HCT116 (cell line): ENCODE results near the gene GNAI1. TPM values are rescaled to one million over a fixed set of nuclear protein-coding genes. Genes with fewer than 3 reads are reported as not detected.
A peak's percentile ranks its signal among the peaks of the same experiment; 100 is the strongest.

Experiments
- ATAC-seq: fragments of 200-7000 bp; cut with Tn5 transposase; 2 replicates; pipeline ENCODE4 v1.9.1; 2020; ENCODE audit warnings: mild to moderate bottlenecking, moderate library complexity
- BruUV-seq: library from RNA; stranded (reverse); fragments of 400-500 nt; replicated peaks from 2 replicates; lab custom pipeline; 2021; lab: Mats Ljungman, UMichigan
- CTCF ChIA-PET: fragments of 300-600 bp; sonication (Branson Sonifier 250); formaldehyde crosslinking; loops from one replicate; lab custom pipeline; 2021; ENCODE audit warnings: antibody characterized with exemption; lab: Charles Lee
- POLR2A ChIA-PET: fragments of 300-600, 350-600 bp; sonication (Branson Sonifier 250); formaldehyde crosslinking; loops from one replicate; lab custom pipeline; 2021; ENCODE audit warnings: antibody characterized with exemption; lab: Charles Lee
- RAD21 ChIA-PET, 2 experiments: fragments of 300-600 bp; sonication (Branson Sonifier 250); formaldehyde crosslinking; loops; one replicate each; lab custom pipeline; 2023; ENCODE audit warnings: low total read pairs in 2 of 2; ENCODE audit not compliant: uncharacterized antibody in 2 of 2, unreplicated experiment in 2 of 2, low non-redundant PET in 1 of 2; lab: Charles Lee
- DNase-seq: peaks from one replicate; pipeline ENCODE4 v3.0.0-alpha.2; 2010; ENCODE audit warnings: low read depth, low spot score
- H2AFZ ChIP-seq: fragments of 200-600 bp; shearing (Covaris generic), sonication (generic); 2 replicates; pipeline ENCODE4 v1.6.1; 2017; ENCODE audit warnings: low read depth, mixed run types, mixed read lengths, antibody characterized with exemption, low read length; ENCODE audit not compliant: poor library complexity, severe bottlenecking
- H3K27ac ChIP-seq: 2 replicates; pipeline ENCODE4 v1.5.1; 2012; ENCODE audit warnings: low read depth, low read length
- H3K27me3 ChIP-seq: fragments of 200-600 bp; sonication (generic); 2 replicates; pipeline ENCODE4 v1.6.1; 2016; ENCODE audit warnings: mixed run types, low read length, mixed read lengths; ENCODE audit not compliant: insufficient read depth
- H3K36me3 ChIP-seq, 2 experiments: fragments of 200-500 bp in 1 of 2; fragments of 200-600 bp in 1 of 2; sonication (Bioruptor generic) in 1 of 2; sonication (generic) in 1 of 2; 2 replicates each; pipeline versions ENCODE4 v1.5.1 to v1.6.1; 2014 to 2016; ENCODE audit warnings: low read length in 2 of 2, inconsistent platforms in 1 of 2, mixed read lengths in 1 of 2, mixed run types in 1 of 2; ENCODE audit not compliant: insufficient read depth in 2 of 2, control insufficient read depth in 1 of 2
- H3K4me1 ChIP-seq, 2 experiments: fragments of 200-600 bp in 1 of 2; sonication (generic) in 1 of 2; 2 replicates each; pipeline versions ENCODE4 v1.5.1 to v1.6.1; 2012 to 2017; ENCODE audit warnings: low read length in 2 of 2, inconsistent platforms in 1 of 2, mild to moderate bottlenecking in 1 of 2, mixed read lengths in 1 of 2, mixed run types in 1 of 2, moderate library complexity in 1 of 2; ENCODE audit not compliant: insufficient read depth in 2 of 2, control insufficient read depth in 1 of 2
- H3K4me2 ChIP-seq: fragments of 200-600 bp; sonication (generic); 2 replicates; pipeline ENCODE4 v1.6.1; 2017; ENCODE audit warnings: mixed run types, low read length, mixed read lengths
- H3K4me3 ChIP-seq, 2 experiments: fragments of 200-600 bp in 1 of 2; sonication (generic) in 1 of 2; replicated peaks in 1 of 2; 2 replicates each; pipeline ENCODE4 v1.5.1; 2011 to 2016; ENCODE audit warnings: low read length in 2 of 2, control low read depth in 1 of 2, low read depth in 1 of 2, mild to moderate bottlenecking in 1 of 2, mixed read lengths in 1 of 2, mixed run types in 1 of 2
- H3K79me2 ChIP-seq: fragments of 200-600 bp; sonication (generic); 2 replicates; pipeline ENCODE4 v1.6.1; 2017; ENCODE audit warnings: mild to moderate bottlenecking, mixed run types, low read length, moderate library complexity, mixed read lengths; ENCODE audit not compliant: insufficient read depth
- H3K9ac ChIP-seq: fragments of 200-600 bp; sonication (generic); 2 replicates; pipeline ENCODE4 v1.6.1; 2016; ENCODE audit warnings: low read length, mixed read lengths
- H3K9me2 ChIP-seq: fragments of 200-600 bp; sonication (generic), shearing (Covaris generic); 2 replicates; pipeline ENCODE4 v1.6.1; 2017; ENCODE audit warnings: mixed run types, mild to moderate bottlenecking, moderate library complexity; ENCODE audit not compliant: insufficient read depth
- H3K9me3 ChIP-seq, 2 experiments: fragments of 200-500 bp in 1 of 2; fragments of 200-600 bp in 1 of 2; sonication (Bioruptor generic) in 1 of 2; sonication (generic) in 1 of 2; 2 replicates each; pipeline ENCODE4 v1.6.1; 2014 to 2017; ENCODE audit warnings: low read length in 2 of 2, mixed read lengths in 2 of 2, inconsistent platforms in 1 of 2, low read depth in 1 of 2, mild to moderate bottlenecking in 1 of 2, mixed run types in 1 of 2, moderate library complexity in 1 of 2; ENCODE audit not compliant: control insufficient read depth in 1 of 2, insufficient read depth in 1 of 2
- H4K20me1 ChIP-seq: fragments of 200-600 bp; sonication (generic), shearing (Covaris generic); 2 replicates; pipeline ENCODE4 v1.6.1; 2017; ENCODE audit warnings: mixed run types, mild to moderate bottlenecking, moderate library complexity; ENCODE audit not compliant: insufficient read depth
- ATF3 ChIP-seq: IDR thresholded peaks from 2 replicates; pipeline ENCODE4 v1.6.1; 2012
- CBX3 ChIP-seq: IDR thresholded peaks from 2 replicates; pipeline ENCODE4 v1.6.1; 2012; ENCODE audit warnings: low read depth
- CEBPB ChIP-seq: IDR thresholded peaks from 2 replicates; pipeline ENCODE4 v1.6.1; 2012; ENCODE audit warnings: low read depth
- EGR1 ChIP-seq: IDR thresholded peaks from 2 replicates; pipeline ENCODE4 v1.6.1; 2012; ENCODE audit warnings: low read depth
- EZH2phosphoT487 ChIP-seq: fragments of 200-600 bp; IDR thresholded peaks from 2 replicates; pipeline ENCODE4 v1.6.1; 2018; ENCODE audit warnings: antibody characterized with exemption, borderline replicate concordance
- JUND ChIP-seq: IDR thresholded peaks from 2 replicates; pipeline ENCODE4 v1.6.1; 2012
- MAX ChIP-seq: IDR thresholded peaks from 2 replicates; pipeline ENCODE4 v1.6.1; 2012
- SIN3A ChIP-seq: IDR thresholded peaks from 2 replicates; pipeline ENCODE4 v1.6.1; 2012; ENCODE audit warnings: low read depth
- TCF7L2 ChIP-seq: IDR thresholded peaks from 2 replicates; pipeline ENCODE4 v1.7.0; 2011; ENCODE audit warnings: borderline replicate concordance, inconsistent platforms; ENCODE audit not compliant: insufficient read depth, insufficient read length; ENCODE audit errors: extremely low read depth
- ZBTB33 ChIP-seq: IDR thresholded peaks from 2 replicates; pipeline ENCODE4 v1.6.1; 2011; ENCODE audit warnings: mild to moderate bottlenecking, low read length, moderate library complexity; ENCODE audit not compliant: insufficient replicate concordance; ENCODE audit errors: extremely low read depth
- ZNF274 ChIP-seq: fragments of 200-500 bp; sonication (Bioruptor generic); IDR thresholded peaks from 2 replicates; pipeline ENCODE4 v1.6.1; 2014; ENCODE audit warnings: mild to moderate bottlenecking, low read depth, low read length, inconsistent platforms
- intact Hi-C: fragments of 100-400 bp; cut with micrococcal nuclease; formaldehyde crosslinking; loops from 2 replicates; pipeline ENCODE4 v1.10.0; 2022
- total RNA-seq: library from RNA; stranded (reverse); gene quantifications from one replicate; pipeline ENCODE4 v1.2.1, GENCODE V29; 2021; ENCODE audit not compliant: unreplicated experiment

GNAI1 gene
- total RNA-seq, 1 experiment from 2014 or later = 148 TPM

GRCh38 chr7:80087771-80088170 is 46.9 kb upstream of the GNAI1 start:
- ChIA-PET RAD21 (no interaction called here), POLR2A (no interaction called here), CTCF (interaction anchor here (1.8 kb wide), 2 partner anchors 9 to 47 kb away, joined by 6 to 7 read pairs; partner anchors contain the start of gene GNAI1)
- Histone ChIP-seq H3K36me3 (no peaks in the 10 kb centered on the region), H3K79me2 (no peaks in the 10 kb centered on the region), H3K4me2 (peak overlapping the region; percentile 85), H3K9ac (peak overlapping the region; percentile 61), H3K9me3 (no peaks in the 10 kb centered on the region), H3K27me3 (no peaks in the 10 kb centered on the region), H3K27ac (peak overlapping the region; percentile 89), H2AFZ (peak overlapping the region; percentile 96), H3K9me2 (no peaks in the 10 kb centered on the region), H4K20me1 (no peaks in the 10 kb centered on the region), H3K4me3 (peak overlapping the region; percentile 2 to 52; a peak in 3 of 4 replicates), H3K4me1 (peaks cover 44 to 69% of the 10 kb centered on the region in 2 experiments; a peak in 3 of 4 replicates)
- BruUV-seq = no TSS peak
- ATAC-seq = peak; percentile 49
- DNase-seq = no peak
- intact Hi-C loops = loop anchor here (5.0 kb wide), 1 partner anchor 190 kb away; no protein-coding TSS in a partner anchor
- TF ChIP-seq CBX3 (peak; percentile 2; the same call in 1 of the 2 replicates), ZBTB33 (no peak), TCF7L2 (no peak), JUND (0 out of 2 replicates have a peak, but pooled peaks have one; percentile 18), CEBPB (no peak), EGR1 (no peak), ZNF274 (no peak), MAX (no peak; the same call in 1 of the 2 replicates), SIN3A (no peak), EZH2phosphoT487 (no peak), ATF3 (no peak)
